Measurements from ENCODE around the gene MMADHC.

GRCh38 chr2:149622343-149622742 is 34.8 kb upstream of the MMADHC start:
- no peak for TF ChIP-seq POLR2AphosphoS5 (IDR thresholded peaks at IDR 0.05; ENCODE audit: low read depth, low read length)
- TF ChIP-seq SIN3A (IDR thresholded peaks at IDR 0.05; ENCODE audit: borderline replicate concordance, insufficient read depth, low read length) = no peak
- no peak for TF ChIP-seq TAF1 (IDR thresholded peaks at IDR 0.05; ENCODE audit: borderline replicate concordance, insufficient read depth, low read length)
- TF ChIP-seq REST (IDR thresholded peaks at IDR 0.05; ENCODE audit: insufficient read depth in 1 of 2, low read depth in 2 of 2, low read length in 2 of 2) = no peak
- TF ChIP-seq FOXP2 (optimal IDR thresholded peaks at IDR 0.05; ENCODE audit: borderline replicate concordance, extremely low read depth, extremely low read length, insufficient read depth) = no peak
